Stimulated activated CD4-positive, alpha-beta T cell treated with anti-CD3 and anti-CD28 coated beads, TNF-alpha, amount 100 ng/mL, for 48 hours (primary cell): ENCODE results near the gene ANO2.

Experiments used
- DNase-seq, 3 donors: peaks; one replicate each; pipeline ENCODE4 v3.0.0-alpha.2; 2020; ENCODE audit warnings: low read depth in 3 of 3

ANO2 gene

DNA sequence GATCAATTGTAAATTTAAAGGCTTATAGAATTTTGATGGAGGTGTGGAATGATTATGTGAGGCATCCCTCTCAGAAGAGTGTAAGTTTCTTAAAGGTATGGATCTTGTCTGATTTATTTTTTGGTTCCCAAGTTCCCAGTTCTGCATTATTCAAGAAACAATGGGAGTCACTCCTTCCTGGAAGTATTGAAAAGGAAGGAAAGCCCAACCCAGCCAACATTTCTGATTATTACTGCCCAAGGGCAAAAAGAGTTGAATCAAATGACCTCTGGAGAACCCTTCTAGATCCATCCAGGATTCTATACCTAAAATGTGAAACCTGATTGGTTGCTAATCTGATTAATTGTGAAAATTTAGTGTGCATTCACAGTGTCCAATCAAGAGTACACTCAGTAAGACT lies 166.2 kb downstream of the ANO2 start:
- no peak for DNase-seq

DNA sequence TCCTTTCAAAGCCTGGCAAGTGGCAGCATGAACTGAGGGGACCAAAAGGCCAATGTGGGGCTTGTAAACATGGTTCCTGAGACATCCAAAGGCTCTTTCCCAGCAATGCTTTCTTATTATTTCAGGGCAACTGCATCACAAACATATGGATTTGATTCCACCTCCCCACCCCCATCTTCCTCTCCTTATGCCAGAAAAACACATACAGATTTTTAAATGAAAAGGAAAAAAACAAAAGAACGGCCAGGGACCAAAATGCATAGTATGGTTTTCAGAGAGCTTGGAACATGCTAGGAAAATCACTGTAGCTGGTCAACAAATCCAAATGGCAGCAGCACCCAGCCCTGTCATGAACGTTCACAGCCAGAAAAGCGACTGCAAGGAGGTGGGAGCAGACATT lies 167.6 kb downstream of the ANO2 start:
- DNase-seq = no peak

DNA sequence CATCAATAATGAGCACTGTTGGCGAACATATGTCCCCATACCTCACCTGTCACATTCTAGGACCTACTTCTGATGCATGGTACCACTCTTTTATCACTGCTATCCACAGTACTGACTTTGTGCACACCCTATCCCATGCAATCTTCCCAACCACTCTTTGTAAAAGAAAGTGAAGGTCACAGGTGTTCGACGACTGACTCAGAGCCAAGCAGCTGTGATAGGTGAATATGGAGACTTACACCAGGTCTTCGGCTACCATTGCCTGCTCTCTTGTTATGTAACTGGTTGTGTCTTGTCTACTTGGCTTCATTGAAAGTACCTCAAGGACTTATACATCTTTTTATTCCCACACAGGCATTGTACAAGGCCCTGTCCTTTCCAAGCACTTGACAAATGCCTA lies 169.0 kb downstream of the ANO2 start:
- no peak for DNase-seq

DNA sequence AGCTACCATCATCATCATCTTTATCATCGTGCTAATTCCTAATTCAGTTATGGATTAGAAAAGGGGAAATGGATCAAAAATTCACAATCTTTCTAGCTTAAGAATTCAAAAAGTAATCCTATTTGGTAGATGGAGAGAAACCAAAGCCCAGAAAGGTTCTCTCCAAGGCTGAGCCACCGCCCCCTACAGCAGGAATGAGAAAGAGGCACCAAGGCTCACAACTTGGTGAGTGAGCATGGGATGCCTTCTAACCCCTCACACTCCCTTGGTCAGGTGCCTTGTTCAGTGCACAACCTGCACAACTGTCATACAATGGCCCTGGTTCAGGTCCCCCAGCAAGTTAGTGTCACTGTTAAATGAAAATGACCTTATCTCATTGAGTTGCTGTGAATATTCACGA lies 171.5 kb downstream of the ANO2 start:
- no peak for DNase-seq

DNA sequence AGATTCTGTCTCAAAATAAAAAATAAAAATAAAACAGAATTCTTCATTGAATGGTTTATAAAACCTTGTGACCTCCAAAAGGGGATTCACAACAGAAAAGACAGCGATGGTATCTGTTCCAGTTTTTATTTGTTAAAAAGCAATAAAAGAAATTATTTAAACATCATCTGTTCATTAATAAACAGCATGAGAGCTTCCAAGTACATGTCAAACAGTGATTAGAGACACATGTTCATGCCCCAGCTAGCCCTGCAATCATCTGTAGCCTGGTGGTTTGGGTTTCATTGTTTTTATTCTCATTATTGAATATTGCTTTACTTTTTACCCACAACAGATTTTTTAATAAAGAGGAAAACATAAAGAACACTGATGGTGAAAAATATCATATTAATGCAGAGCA lies 173.3 kb downstream of the ANO2 start:
- no peak for DNase-seq

DNA sequence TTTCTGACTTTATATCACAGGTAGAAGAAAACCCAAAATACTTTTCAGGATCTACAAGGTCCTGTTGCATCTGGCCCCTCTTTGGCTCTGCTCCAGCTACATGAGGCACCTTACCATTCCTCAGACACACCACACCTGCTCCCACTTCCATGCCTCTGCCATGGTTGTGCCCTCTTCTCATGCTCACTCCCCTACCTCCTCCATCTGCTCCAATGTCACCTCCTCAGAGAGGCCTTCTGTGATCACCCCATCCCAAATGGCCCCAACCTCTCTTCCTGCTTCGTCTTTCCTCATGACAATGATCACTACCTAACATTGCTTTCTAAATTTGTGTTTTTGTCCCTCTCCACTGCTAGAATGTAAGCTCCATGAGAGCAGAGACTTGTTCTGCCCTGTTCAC lies 174.3 kb downstream of the ANO2 start:
- no peak for DNase-seq

DNA sequence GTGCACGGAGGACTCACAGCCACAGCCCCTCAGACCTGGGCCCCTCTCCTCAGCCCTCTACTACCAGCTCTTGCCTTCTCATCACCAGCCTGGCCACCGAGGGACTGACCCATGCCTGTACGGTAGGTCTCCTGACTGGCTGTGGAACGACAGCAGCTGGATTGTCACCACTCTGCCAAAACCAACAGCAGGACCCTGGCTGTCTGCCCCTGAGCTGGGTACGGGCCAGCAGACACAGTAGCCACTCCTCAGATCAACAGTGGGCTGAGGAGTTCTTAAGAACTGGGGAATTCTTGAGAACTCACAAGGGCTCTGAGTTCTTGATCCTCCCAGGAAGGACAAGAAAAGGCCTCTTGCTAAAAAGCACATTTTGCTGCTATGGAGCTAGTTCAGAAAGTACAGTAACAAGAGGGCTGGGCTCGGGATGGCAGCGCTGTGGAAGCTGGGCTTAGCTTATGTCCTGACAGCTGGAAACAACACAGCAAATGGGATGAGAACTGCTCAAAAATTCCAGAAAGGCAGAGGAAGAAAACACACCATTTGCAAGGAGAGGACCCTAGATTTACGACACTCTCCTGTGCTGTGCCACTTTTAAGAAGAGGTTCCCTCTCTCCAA lies 176.4 kb downstream of the ANO2 start:
- DNase-seq = no peak

DNA sequence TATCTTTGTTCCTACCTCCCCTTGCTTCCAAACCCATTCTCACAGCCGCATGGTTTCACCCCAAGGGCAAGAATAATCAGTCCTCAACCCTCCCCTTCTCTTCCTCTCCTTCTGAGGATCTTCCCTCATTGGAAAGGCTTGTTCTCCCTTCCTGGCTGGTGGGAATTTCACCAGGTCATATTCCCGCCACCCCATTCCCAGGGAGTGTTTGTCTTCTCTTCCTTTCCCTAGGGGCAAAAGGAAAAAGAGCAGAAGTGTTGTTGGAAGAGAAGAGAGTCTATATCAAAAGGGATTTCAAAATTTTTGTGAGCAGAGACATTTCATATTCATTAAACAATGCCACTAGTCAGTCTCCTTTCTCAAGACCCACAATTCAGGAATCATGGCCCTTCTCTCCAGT lies 176.9 kb downstream of the ANO2 start:
- no peak for DNase-seq

- DNase-seq = no peak
Observed at GRCh38 chr12:5758347-5758746, 186.7 kb downstream of the ANO2 start.

DNA sequence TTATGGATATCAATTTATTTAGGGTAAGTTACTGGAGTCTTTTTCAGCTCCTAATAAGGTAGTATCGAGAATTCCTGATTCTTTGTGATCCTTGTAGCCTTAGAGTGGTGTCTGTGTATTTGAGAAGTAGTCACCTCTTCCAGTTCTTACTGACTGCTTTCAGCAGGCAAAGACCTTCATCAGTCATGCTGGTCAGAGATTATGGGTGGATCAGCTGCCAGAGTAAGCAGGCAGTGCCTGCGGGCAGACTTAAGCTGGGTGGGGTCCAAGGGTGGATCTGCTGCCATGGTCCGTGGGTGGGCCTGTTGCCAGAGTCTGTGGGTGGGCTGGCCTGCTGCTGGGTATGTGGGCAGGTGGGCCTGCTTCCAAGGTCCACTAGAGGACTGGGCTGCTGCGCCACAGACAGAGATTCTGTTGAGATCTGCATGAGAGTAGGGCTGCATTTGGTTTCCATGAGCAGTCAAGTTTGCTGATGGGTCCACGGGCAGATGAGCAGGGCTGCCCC lies 188.7 kb downstream of the ANO2 start:
- DNase-seq = no peak

- no peak for DNase-seq
Observed at GRCh38 chr12:5748027-5748426, 197.0 kb downstream of the ANO2 start.

- DNase-seq = no peak
Observed at GRCh38 chr12:5746917-5747316, 198.1 kb downstream of the ANO2 start.

DNA sequence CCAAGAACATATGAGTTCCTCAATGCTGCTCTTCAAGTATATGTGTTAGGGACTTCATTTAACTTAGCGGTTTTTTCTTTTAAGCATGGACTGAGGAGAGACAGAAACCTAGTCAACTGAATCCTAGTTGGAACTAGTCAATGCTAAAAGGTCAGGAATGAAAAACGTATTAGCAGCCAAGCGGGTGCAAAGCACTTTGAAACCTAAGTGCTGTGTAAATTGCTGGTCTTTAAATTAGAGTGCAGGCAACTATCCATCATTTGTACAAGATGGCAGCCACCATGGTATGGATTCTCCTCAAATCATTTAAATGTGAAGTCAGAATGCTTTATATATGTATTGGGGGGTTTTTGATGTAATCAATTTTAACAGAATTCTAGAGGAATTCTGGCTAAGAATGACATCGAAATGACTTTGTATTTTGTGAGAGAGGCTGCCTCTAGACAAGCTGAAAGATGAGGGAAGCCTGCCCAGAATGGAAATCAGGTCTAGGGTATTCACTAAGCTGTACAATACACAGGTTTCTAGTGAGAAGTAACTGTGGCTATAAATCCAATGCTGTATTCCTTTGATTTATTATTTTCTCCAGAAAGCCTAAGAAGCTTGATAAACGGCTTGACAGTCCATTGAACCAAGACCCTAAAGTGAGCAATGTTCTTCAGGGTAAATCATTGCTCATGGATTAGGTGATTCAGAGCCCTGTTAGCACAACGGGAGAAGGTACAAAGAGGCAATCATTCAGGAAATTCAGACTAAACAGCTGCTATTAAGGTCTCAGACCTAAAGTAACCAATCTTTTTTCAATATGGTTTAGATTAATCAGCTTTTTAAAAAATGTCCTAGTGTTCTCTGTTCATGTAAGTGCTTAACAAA lies 198.8 kb downstream of the ANO2 start:
- DNase-seq = no peak

- DNase-seq = peak; percentile 27 to 45 (median 29)
Observed at GRCh38 chr12:5745251-5745888, 199.7 kb downstream of the ANO2 start.

DNA sequence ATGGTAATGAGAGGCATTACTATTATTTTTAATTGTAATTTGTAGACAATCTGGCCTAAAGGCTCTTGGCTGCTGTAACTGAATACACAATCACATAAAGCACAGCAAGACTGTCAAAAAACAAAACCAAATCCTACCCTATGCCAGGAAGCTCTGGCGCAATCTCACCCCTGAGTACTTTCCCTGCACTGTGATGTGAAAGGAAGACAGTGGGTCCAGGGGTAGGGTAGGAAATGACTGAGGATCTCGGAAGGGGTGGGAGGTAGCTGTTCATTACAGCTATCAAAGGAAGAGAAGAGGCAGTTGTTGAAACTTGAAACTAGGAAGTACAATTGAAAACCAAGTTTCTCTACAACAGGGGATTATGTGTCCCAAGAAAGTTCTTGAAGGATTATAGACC lies 202.8 kb downstream of the ANO2 start:
- DNase-seq = no peak

GRCh38 chr12:5739917-5740316 lies 205.1 kb downstream of the ANO2 start:
- DNase-seq = no peak

- no peak for DNase-seq
Observed at GRCh38 chr12:5737778-5738177, 207.3 kb downstream of the ANO2 start.

DNA sequence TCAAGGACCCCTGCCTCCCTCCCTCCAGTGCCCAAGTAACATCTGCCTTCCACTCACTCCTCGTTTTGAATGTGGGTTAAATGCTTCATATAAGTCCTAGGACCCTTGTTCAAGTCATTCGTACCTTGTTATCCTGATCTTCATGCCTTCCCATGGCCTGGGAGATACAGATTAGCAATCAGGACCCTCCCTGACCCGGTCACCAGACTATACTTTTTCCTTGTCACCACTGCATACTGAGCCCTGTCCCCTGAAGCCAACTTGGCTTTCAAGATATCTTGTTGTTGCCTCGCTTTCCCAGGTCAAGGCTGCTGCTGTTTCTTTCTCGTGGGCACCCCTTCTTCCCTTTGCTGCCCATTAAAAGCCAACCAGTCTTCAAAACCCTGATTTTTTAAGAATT lies 208.5 kb downstream of the ANO2 start:
- no peak for DNase-seq

DNA sequence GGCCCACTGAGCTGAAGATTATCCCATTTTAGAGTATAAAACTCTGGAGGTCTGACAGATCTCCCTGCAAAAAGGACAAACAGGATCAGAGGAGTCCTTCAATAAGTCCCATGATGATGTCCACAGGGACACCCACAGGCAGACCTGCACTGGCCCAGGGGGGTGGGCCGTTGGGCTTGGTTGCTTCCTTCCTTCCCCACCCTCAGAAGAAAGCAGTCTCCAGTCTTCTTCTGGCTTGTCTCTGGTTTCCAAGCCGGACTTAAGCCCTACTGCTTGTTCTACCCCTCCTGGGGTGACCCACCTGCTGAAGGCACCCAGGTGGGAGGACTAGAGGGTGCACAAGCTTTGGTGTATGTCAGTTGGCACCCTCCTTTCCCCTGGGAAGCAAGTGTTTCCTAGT lies 209.0 kb downstream of the ANO2 start:
- DNase-seq = no peak

- no peak for DNase-seq
Observed at GRCh38 chr12:5733916-5734315, 211.1 kb downstream of the ANO2 start.

DNA sequence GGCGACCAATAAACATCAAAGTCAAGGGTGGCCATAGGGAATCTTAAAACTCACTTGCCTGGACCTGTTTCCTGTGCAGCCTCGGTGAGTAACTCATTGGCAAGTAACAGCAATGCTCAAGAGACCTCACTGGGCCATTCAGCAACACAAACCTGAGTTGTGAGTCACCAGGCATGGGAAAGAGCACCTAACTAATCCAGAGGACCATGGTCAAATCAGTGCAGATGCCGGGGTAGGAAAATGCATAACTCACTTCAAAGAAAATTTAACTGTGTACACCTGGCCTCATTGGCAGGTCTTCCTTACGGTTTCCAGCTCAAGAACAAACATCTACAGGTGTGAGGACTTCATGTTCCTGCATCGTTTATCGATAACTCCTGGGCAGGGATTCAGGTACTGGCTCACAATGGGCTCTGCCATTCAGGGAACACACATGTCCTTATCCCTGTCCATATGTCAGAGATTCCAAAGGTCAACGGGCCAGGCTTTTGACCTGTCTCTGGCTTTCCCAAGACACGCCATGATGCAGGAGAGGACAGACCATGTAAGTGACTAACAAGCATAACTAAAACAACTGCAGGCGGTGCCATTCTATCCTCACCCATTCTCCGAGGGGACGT lies 211.8 kb downstream of the ANO2 start:
- DNase-seq = no peak

GRCh38 chr12:5730962-5731361 lies 214.1 kb downstream of the ANO2 start:
- no peak for DNase-seq
